ENCODE data around the gene CCRL2. TPM values are rescaled to one million over a fixed set of nuclear protein-coding genes. Genes with fewer than 3 reads are reported as not detected.

Gene CCRL2
- total and polyA plus RNA-seq, 2 donors (not counting 1 experiment from before 2014, with no cell fraction given), result 2.6 to 3.3 TPM

DNA sequence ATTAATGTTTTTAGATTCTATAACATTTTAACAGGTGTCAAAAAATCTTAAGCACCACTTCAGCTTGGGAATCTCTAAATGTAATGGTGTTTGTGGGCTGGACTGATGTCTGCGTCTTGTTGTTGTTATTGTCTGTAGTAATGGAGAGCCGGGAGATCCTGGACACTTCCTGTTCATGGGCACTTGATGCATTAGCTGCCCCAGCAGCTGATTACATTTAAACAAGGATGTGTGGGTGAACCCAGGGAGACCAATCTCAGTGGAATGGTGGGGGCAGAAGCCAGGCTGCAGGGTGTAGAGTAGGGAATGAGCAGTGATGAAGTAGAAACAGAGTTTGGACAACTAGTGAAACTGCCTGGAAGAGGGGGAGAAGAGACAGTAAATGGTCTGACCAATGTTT lies 8.0 kb upstream of the CCRL2 start:
- H3K27ac ChIP-seq (ENCODE audit: low read length in 2 of 2), result no peak overlapping the region
- peaks cover 10 to 16% of the 10 kb centered on the region in 2 donors for H3K4me1 ChIP-seq (ENCODE audit: control insufficient read depth in 2 of 2, insufficient read depth in 2 of 2, low read length in 2 of 2)
- H2AFZ ChIP-seq (ENCODE audit: insufficient read depth, low read depth, low read length, poor library complexity, severe bottlenecking), result no peak overlapping the region
- H3K79me2 ChIP-seq (ENCODE audit: control insufficient read depth, insufficient read depth, low read length), result no peaks in the 10 kb centered on the region
- H3K27ac Mint-ChIP-seq, result no peak overlapping the region
- DNase-seq (no peak), ATAC-seq (ENCODE audit: low read depth) (no peak)
- ChIA-PET POLR2A (no interaction called here), CTCF (interaction anchor here (1.3 to 1.4 kb wide), 2 partner anchors 10 to 304 kb away, joined by 3 read pairs; no protein-coding TSS in a partner anchor)
- no peak overlapping the region for H3K4me3 Mint-ChIP-seq
- no peaks in the 10 kb centered on the region for H3K9me3 ChIP-seq (ENCODE audit: control extremely low read depth in 1 of 3, control insufficient read depth in 2 of 3, insufficient read depth in 1 of 3, low read length in 2 of 3)
- peaks cover 24% of the 10 kb centered on the region for H3K4me1 Mint-ChIP-seq
- peaks cover 3% of the 10 kb centered on the region for H3K9me3 Mint-ChIP-seq (ENCODE audit: insufficient read depth)
- no peaks in the 10 kb centered on the region for H3K27me3 Mint-ChIP-seq
- H3K4me3 ChIP-seq (ENCODE audit: control extremely low read depth in 1 of 5, extremely low read depth in 1 of 5, insufficient read depth in 1 of 5, low read depth in 2 of 5, low read length in 4 of 5), result no peak overlapping the region
- H3K4me2 ChIP-seq (replicated peaks; ENCODE audit: low read depth, low read length, poor library complexity, severe bottlenecking), result no peak overlapping the region
- intact Hi-C loops (cut with micrococcal nuclease), result no loop called here
- H3K9ac ChIP-seq (ENCODE audit: low read length), result no peak overlapping the region
- no peaks in the 10 kb centered on the region for H3K27me3 ChIP-seq (replicated peaks in 1 of 4; ENCODE audit: control extremely low read depth in 1 of 4, control insufficient read depth in 3 of 4, insufficient read depth in 4 of 4, low read length in 3 of 4)
- H3K36me3 ChIP-seq (replicated peaks in 1 of 2; ENCODE audit: control extremely low read depth in 1 of 2, control insufficient read depth in 1 of 2, extremely low read depth in 1 of 2, insufficient read depth in 2 of 2, low read length in 1 of 2), result no peaks in the 10 kb centered on the region
- H4K20me1 ChIP-seq (ENCODE audit: control insufficient read depth, insufficient read depth, low read length, poor library complexity, severe bottlenecking), result no peaks in the 10 kb centered on the region
- WGBS (ENCODE audit: insufficient coverage), result 100% methylated on average over 2 of the region's 2 CpGs
- TF ChIP-seq, protein P1, sequence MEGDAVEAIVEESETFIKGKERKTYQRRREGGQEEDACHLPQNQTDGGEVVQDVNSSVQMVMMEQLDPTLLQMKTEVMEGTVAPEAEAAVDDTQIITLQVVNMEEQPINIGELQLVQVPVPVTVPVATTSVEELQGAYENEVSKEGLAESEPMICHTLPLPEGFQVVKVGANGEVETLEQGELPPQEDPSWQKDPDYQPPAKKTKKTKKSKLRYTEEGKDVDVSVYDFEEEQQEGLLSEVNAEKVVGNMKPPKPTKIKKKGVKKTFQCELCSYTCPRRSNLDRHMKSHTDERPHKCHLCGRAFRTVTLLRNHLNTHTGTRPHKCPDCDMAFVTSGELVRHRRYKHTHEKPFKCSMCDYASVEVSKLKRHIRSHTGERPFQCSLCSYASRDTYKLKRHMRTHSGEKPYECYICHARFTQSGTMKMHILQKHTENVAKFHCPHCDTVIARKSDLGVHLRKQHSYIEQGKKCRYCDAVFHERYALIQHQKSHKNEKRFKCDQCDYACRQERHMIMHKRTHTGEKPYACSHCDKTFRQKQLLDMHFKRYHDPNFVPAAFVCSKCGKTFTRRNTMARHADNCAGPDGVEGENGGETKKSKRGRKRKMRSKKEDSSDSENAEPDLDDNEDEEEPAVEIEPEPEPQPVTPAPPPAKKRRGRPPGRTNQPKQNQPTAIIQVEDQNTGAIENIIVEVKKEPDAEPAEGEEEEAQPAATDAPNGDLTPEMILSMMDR (IDR thresholded peaks at IDR 0.05), result no peak
- TF ChIP-seq EZH2 (IDR thresholded peaks at IDR 0.05; ENCODE audit: borderline replicate concordance, insufficient read depth, low read depth, low read length, poor library complexity, severe bottlenecking), result no peak

DNA sequence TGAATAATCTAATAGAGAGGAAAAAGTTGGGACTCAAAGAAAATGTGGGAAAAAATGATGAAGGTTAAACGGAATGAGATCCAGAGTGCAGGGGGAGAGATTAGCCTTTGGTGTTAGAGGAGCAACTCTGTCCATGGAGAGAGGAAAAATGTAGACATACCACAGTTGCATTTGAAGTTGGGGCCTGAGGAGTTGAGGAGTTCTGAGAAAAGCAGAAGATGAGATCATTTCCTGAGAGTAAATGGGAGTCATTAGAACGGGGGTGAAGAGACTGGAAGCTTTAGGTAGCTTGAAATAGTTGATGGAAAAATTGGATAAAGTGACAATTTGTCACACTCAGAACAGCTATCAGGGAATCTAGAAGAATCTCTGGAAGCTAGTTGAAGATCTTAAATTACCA lies 7.5 kb upstream of the CCRL2 start:
- intact Hi-C loops (cut with micrococcal nuclease), result no loop called here
- Histone ChIP-seq H4K20me1 (ENCODE audit: control insufficient read depth, insufficient read depth, low read length, poor library complexity, severe bottlenecking) (no peaks in the 10 kb centered on the region), H3K27me3 (replicated peaks in 1 of 4; ENCODE audit: control extremely low read depth in 1 of 4, control insufficient read depth in 3 of 4, insufficient read depth in 4 of 4, low read length in 3 of 4) (no peaks in the 10 kb centered on the region), H3K9ac (ENCODE audit: low read length) (no peak overlapping the region), H3K27ac (ENCODE audit: low read length in 2 of 2) (no peak overlapping the region), H2AFZ (ENCODE audit: insufficient read depth, low read depth, low read length, poor library complexity, severe bottlenecking) (no peak overlapping the region), H3K79me2 (ENCODE audit: control insufficient read depth, insufficient read depth, low read length) (no peaks in the 10 kb centered on the region), H3K36me3 (replicated peaks in 1 of 2; ENCODE audit: control extremely low read depth in 1 of 2, control insufficient read depth in 1 of 2, extremely low read depth in 1 of 2, insufficient read depth in 2 of 2, low read length in 1 of 2) (no peaks in the 10 kb centered on the region), H3K4me2 (replicated peaks; ENCODE audit: low read depth, low read length, poor library complexity, severe bottlenecking) (no peak overlapping the region), H3K4me1 (ENCODE audit: control insufficient read depth in 2 of 2, insufficient read depth in 2 of 2, low read length in 2 of 2) (peaks cover 10 to 16% of the 10 kb centered on the region in 2 donors), H3K9me3 (ENCODE audit: control extremely low read depth in 1 of 3, control insufficient read depth in 2 of 3, insufficient read depth in 1 of 3, low read length in 2 of 3) (no peaks in the 10 kb centered on the region), H3K4me3 (ENCODE audit: control extremely low read depth in 1 of 5, extremely low read depth in 1 of 5, insufficient read depth in 1 of 5, low read depth in 2 of 5, low read length in 4 of 5) (no peak overlapping the region)
- TF ChIP-seq, protein P1 (IDR thresholded peaks at IDR 0.05), result no peak
- TF ChIP-seq EZH2 (IDR thresholded peaks at IDR 0.05; ENCODE audit: borderline replicate concordance, insufficient read depth, low read depth, low read length, poor library complexity, severe bottlenecking), result no peak
- H3K9me3 Mint-ChIP-seq (ENCODE audit: insufficient read depth), result peaks cover 3% of the 10 kb centered on the region
- H3K27ac Mint-ChIP-seq, result no peak overlapping the region
- ATAC-seq (ENCODE audit: low read depth), result no peak
- 100% methylated on average over 1 of the region's 2 CpGs for WGBS (ENCODE audit: insufficient coverage)
- no peak overlapping the region for H3K4me3 Mint-ChIP-seq
- H3K27me3 Mint-ChIP-seq, result no peaks in the 10 kb centered on the region
- peaks cover 23% of the 10 kb centered on the region for H3K4me1 Mint-ChIP-seq
- CTCF ChIA-PET, result interaction anchor here (1.4 kb wide), 1 partner anchor 304 kb away, joined by 3 read pairs; no protein-coding TSS in a partner anchor
- POLR2A ChIA-PET, result no interaction called here
- no peak for DNase-seq

Data from B cell (primary cell).